HG03442 (cell line): Measurements from ENCODE around the gene COL23A1.

ENCODE experiments used
- ATAC-seq: cut with Tn5 transposase; IDR thresholded peaks from one replicate; pipeline ENCODE4 v1.9.1; 2021; ENCODE audit warnings: mild to moderate bottlenecking, moderate library complexity; ENCODE audit not compliant: unreplicated experiment

Gene COL23A1

DNA sequence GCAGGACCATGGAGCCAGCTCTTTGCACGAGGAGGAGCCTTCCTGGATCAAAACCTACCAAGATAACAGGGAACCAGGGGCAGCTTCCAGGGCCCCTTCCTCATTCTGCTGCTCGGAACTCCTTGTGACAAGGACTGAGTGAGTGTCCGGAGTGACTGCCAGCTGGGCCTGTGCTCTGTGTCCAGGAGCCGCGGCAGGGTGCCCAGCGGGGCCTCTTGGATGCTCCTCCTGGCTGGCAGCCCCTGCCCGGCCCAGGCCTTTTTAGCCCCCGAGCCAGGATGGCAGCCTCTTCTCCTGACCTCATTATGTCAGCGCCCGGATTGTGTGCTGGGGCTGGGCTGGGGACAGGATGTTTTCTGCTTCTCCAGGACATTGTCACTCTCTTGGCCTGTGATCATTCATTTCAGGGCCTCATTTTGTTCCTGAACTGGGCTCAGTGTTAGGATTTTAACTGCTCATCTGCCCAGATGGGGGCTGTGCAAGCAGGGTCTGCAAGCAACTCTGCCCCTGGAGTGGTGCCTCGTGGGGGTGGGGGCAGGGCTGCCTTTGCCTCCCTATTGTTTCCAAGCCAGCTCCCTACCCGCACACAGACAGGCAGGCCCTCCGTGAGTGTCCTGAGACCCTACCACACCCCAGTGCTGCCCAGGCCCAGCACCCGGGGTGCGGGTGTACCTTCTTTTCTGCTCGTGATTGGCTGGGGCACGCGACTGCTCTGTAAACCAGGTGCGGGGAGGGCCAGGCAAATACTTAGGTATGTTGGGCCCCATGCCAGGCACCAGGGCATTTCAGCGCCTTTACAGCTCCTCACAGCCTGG is 161.6 kb downstream of the COL23A1 start:
- ATAC-seq, result no peak

DNA sequence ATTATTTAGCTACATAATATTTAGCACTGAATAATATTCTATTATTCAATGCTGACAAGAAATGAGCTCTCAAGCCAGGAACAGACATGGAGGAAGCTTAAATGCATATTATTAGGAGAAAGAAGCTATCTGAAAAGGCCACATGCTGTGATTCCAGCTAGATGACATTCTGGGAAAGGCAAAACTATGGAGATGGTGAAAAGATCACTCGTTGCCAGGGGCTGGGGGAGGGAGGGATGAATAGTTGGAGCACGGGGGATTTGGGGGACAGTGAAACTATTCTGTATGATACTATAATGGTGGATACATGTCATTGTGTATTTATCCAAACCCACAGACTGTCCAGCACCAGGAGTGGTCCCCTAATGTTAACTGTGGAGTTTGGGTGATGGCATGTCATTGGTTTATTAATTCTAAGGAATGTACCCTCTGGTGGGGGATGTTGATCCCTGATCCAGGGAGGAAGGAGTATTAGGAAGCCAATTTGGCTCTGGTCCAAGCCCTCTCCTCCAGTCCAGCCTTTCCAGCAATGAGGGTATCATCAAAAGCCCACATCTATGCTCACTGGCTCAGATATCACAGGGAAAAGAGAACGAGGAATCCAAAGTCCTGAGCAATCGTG is 162.5 kb downstream of the COL23A1 start:
- ATAC-seq, result no peak

DNA sequence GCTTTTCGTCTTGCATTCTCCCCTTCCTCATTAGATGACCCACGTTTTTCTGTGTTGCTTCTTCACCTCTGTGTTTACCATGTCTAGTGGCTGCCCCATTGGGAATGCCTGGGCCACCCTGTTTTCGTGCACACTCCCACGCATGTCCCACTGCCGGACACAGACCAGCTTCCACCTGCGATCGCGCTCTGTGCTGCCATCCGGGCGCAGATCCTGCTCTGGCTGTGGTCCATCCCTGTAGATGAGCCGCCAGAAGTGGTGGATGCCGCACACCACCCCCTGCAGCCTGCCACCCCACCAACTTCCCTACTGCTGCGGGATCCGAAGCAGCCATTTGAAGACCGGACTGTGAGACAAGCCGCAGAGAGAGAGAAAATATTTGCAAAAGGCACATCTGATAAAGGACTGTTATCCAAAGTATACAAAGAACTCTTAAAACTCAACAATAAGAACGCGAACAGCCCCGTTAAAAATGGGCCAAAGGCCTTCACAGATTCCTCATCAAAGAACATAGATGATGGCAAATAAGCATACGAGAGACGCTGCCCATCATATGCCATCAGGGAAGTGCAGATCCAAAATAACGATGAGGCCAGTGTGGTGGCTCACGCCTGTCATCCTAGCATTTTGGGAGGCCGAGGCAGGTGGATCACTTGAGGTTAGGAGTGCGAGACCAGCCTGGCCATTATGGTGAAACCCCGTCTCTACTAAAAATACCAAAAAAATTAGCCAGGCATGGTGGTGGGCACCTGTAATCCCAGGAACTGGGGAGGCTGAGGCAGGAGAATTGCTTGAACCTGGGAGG is 163.7 kb downstream of the COL23A1 start:
- no peak for ATAC-seq

DNA sequence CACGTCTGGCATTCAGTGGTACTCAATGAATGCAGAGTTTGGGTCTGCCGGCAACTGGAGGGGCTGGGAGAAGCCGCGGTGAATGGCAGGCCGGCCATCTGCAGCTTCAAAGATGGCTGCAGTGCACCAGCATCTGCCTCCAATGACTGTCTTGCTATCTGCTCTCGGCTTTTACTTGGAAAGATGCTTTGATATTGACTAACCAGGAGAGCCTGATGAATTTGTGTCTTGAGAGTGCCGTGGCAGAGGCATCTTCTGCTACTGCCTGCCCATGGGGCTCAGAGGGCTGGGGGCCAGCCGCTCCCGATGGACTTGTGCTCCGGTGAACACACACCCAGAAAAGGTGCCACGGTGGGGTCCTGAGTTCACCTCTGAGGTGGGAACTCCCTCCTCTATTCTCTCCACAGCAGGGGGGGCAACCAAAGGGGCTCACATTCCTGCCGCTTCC is 164.5 kb downstream of the COL23A1 start:
- ATAC-seq, result no peak

DNA sequence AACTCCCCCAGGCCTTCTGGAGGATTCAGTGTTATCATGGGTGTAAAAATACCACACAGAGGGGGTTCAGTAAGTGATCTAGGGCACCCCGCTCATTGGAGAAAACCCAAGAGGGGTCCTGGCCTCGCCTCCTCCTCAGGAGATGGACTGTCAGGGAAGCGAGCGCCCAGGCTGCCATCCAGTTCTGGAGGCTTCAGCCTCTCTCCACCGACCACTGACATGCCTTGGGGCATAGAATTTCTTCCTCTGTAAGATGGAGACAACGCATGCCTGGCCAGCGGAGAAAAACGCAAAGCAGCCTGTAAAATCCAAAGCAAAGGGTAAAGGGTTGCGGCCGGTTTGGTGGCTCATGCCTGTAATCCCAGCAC is 165.4 kb downstream of the COL23A1 start:
- ATAC-seq, result no peak

DNA sequence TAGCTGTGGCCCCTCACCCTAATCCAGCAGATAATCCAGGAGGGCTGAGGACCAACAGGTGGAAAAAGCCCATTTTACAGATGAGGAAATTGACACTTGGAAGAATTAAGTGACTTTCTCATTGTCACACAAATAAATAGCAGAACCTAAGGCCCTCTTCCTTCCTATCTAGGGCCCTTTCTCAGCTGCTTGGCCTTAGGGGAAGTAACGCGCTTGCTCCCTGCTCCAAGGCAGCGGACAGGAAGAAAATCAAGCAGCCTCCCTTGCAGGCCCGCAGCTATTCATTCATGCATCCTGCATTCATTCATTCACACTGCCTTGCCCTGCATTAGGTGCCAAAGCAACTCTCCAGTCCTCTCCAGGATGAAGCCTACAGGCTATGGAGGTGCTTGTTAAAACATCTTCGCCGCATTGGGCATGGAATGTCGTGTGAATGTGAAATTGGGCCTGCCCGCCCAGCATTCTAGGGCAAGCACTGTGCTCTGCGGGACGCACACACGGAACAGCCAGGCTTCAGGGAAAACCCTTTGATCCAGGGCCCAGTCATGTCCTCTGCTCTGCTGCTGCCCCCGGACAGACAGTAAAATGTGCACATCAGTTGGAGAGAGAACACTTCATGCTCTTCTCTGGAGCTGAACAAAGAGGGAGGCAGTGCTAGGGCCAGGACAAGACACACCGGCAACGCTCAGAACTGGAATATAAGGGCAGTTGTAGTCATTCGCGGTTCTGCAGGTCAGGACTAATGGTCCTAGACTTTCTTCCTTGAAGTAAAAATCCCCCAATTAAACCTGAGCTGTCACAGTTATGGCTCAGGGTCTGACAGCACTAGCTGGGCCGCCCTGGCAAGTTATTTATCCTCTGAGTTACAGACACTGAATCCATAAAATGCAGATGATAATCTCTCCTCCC is 166.0 kb downstream of the COL23A1 start:
- no peak for ATAC-seq

DNA sequence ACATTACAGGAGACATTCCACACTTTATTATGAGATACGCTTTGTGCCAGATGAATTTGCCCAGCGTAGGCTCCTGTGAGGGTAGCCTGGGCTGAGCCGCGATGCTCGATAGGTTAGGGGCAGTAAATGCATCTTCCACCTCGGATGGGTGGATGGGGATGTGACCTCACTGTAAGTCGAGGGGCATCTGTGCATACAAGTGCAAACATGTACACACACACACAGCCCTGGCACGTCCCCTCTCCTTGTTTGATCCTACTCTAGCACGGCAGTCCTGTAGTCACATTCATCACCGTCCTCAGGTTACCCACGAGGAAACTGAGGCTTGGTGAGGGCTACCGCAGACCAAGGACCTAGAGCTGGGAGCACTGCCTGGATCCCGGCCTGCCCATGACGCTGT is 166.8 kb downstream of the COL23A1 start:
- no peak for ATAC-seq

DNA sequence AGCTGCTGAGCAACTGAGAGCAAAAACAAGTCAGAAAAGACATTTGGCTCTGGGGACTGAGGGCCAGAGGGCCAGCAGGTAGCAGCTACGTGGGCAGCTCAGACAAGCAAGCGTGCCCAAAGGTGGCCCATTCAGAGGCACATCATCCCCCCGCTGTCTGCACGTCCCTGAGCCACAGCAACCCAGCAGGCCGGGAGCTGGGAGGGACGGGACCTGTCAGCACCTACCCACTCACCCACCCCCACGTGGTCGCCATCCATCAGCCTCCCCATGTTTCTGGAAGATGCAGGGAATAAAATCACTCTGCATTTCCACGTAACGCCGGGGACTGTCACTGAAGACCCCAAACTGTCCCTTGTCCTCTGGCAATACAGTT is 167.8 kb downstream of the COL23A1 start:
- ATAC-seq, result no peak

DNA sequence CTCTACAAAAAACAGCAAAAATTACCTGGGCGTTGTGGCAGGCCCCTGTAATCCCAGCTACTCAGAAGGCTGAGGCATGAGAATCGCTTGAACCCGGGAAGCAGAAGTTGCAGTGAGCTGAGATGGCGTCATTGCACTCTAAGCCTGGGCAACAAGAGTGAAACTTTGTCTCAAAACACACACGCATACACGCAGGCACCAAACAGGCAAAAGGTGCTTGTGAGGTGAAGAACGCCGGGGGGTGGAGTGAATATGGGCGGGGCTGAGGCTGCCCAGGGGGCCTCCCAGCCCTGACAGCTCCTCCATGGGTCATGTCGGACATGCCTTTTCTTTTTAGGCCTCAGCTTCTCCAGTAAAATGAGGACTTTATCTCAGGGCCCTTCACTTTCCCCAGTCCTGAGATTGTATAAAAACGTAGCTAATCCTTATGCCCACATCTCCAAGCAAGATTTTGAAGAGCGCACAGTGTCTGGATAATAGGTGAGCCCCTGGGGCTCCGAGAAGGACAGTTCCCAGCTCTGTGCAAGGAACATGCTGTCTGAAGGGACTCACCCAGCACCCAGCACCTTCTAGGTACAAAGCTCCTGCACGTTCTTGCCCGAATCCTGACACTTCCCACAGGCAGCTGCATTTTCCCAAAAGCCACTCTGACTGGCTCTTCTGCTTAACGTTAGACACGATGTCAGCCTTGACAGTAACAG is 168.3 kb downstream of the COL23A1 start:
- ATAC-seq, result no peak

DNA sequence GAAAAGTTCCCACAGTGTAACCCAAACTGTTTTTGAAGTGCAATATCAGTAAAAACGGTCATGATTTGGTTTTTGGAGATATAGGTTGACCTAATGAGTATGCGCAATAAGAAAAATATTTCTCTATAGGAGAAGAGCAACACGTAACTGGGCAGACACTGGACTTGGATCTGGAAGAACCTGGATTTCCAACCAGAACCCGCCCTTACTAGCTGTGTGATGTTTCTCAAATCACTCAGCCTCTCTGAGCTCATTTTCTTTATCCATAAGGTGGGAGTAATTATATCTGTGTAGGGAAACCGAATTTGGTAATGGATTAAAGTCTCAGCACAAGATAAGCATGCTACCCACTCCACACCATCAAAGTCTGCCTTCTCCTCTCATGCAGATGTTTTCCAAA is 169.1 kb downstream of the COL23A1 start:
- ATAC-seq, result no peak

DNA sequence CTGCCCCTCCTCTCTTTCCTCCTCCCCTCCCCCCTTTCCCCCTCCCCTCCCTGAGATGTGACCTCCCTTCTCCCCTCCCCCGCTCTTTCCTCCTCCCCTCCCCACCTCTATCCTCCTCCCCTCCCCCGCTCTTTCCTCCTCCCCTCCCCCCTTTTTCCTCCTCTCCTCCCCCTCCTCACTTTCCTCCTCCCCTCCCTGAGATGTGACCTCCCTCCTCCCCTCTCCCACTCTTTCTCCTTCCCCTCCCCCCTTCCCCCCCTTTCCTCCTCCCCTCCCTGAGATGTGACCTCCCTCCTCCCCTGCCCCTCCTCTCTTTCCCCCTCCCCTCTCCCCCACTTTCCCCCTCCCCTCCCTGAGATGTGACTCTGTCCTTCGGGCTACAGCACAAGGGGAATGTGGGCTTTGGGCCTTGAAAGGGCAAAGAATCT is 169.8 kb downstream of the COL23A1 start:
- ATAC-seq, result no peak

DNA sequence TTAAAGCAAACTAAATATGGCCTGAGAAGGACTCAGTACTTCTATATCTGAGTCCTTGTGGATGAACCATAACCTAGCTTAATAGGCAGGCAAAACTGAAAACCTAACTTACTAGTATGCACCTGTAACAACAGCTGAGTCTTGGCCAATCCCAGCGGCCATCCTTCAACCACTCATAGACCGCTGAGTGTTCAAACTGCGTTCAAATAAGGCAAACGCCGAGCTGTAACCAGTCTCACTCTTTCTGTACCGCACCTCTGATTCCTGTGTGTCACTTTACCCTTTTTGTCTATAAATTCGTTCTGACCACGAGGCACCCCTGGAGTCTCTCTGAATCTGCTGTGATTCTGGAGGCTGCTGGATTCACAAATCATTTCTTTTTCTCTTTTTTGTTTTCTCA is 170.5 kb downstream of the COL23A1 start:
- ATAC-seq, result no peak

GRCh38 chr5:178419196-178419595 is 171.0 kb downstream of the COL23A1 start:
- ATAC-seq, result no peak

DNA sequence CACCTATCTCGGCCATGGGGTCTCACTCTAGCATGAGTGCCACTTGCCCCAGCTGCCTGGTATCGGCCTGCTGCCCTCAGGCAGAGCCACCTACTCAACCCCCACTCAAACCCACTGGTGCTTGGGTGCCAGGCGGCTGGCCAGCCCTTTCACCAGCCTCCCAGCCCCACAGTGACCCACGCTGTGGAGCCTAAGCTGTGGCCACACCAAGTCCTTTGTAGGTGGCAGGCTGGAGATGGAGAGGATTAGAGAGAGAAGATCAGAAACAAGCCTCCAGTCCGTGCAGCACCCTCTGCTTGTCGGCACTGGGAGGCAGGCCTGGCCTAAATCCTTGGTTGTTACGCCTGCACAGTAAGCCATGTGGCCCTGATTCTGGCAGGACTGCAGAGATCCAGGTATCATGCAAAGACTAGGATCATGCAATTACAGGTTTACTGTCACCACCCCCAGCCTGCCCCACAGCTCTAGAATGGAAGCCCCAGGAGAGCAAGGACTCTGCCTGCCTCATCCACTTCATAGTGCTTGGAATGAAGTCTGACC is 171.7 kb downstream of the COL23A1 start:
- no peak for ATAC-seq

DNA sequence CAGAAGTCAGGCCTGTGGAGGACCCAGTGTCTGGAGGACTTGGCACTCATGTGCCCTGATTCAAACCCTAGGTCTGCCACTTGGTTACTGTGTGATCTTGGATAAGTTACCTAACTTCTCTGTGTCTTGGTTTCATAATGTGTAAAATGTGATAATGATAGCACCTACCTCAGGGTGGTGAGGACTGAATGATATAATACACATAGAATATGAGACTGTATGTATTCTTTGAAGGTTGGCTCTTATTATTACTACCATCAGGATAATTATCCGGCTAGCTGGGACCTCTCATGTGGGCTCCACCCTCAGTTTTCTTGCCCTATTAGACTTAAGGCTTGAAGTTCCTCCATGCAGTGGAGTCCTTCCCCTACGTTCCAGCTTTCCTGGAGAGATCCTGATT is 172.2 kb downstream of the COL23A1 start:
- ATAC-seq, result no peak

DNA sequence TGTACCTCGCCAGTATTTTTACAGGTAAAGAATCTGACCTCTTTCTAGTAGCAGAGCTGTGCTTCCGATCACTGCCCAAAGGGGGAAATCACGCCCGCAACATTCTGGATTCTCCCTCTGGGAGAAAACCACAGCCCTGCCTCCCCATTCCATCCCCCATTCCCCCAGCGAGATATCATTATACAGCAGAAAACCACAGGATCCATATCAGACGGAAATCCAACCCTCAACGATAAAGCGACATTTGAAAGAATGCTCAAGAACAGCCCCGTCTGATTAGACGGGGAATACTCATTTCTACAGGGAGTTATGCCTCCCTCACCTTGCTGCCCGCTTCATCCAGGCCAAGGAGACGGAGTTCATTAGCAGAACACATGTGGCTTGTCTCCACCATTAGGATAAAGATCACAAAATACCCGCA is 172.8 kb downstream of the COL23A1 start:
- ATAC-seq, result no peak

- ATAC-seq, result no peak
Observed at GRCh38 chr5:178416919-178417318, 173.3 kb downstream of the COL23A1 start.

DNA sequence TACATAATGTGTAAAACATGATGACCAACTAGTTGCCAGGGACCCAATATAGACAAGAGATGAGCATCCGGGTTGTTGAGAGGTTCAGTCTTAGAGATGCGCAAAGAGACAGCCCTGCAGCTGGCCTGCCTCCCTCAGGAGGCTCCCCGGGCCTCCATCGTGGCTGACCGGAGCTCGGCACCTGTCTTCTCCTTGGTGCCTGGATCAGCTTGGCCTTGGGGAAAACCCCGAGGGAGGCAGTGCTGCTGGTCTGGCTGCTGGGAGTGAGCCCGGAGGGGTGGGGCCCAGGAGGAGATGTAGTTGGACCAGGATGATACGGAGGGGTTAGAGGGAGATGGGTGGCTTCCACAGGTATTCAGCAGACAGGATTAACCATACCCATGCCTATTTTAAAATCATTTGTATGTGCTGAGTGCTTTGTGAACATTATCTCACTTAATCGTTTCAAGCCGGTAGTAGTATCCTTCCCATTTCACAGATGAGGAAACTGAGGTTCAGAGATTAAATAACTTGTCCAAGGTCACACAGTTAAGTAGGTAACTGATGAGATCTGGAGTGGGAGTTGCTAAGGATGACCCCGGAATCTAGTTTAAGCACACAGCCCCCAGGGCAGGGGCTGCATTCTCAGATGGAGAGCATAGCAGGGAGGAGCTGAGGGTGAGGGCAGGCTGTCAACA is 173.8 kb downstream of the COL23A1 start:
- ATAC-seq, result no peak

DNA sequence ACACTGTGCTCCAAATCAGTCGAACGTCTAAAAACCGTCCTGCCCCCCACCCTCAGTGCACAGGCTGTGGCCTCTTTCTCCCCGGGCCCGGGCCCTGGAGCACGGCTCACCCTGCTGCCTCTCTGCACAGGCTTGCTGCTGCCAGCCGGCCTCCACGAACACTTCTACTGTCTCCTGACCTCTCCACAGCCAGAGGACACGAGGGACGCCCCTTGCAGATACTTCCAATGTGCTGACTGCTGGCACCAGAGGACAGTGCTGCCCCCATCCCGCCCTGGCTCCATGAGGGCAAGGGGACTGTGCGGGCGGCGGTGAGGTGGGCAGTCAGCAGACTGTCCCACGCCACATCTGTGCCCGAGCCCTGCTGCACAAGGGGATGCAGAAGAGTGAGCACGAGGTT is 174.8 kb downstream of the COL23A1 start:
- ATAC-seq, result no peak
